Measurements from ENCODE around the gene PTPRM.

The PTPRM gene

DNA sequence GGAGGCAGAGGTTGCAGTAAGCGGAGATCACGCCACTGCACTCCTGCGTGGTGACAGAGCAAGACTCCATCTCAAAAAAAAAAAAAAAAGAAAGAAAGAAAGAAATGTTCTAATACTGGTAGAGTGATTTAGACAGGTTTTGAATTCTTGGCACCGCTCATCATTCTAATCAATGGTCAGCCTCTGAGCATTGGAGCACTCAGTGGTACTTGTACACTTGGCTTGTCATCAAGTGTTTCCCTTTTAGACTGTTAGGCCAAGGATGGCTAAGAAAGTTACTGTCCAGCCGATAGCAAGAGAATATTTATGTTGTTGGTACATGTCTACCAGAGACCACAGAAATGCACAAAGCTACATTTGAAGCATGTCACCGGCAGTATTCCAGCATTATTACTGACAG, 598.0 kb downstream of the PTPRM start:
- DNase-seq (ENCODE audit: low read depth, low spot score): peak; percentile 35

DNA sequence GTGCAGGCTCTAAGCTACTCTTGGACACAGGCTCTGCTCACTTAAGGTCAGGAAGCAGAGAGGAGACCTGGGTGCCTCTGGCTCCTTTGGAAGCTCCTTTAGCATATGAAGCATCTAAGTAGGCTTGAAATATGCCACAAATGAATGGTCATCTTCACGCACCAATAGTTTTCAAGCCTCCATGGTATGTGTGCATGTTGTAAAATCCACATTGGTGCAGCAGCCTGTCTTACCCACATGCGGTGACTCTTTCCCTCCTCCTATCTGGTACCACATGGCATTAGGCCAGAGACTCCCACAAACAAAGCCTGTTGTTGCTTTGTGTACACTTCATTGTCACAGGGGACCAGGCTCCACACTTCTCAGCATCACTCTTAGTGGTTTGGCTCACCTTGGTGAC, 599.9 kb downstream of the PTPRM start:
- peak; percentile 72 for DNase-seq (ENCODE audit: low read depth, low spot score)

DNA sequence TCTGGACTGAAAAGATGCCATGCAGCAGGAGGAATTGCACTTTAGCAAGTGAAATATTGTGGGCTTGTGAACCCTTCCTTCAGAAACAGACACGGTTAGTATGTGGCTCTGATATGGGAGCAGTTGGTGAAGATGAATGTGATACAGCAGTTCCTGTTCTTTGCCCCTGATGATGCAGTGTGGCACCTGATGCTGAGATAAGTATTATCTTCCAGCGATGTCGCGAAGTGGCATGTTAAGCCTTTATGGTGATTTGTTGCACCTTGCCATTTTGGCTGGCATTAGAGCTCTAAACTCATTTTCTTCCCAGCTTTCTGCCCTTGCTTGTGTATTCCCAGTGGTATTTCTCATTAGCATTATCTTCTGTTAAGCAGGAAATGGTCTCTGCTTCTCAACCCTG, 600.6 kb downstream of the PTPRM start:
- no peak for DNase-seq (ENCODE audit: low read depth, low spot score)

DNA sequence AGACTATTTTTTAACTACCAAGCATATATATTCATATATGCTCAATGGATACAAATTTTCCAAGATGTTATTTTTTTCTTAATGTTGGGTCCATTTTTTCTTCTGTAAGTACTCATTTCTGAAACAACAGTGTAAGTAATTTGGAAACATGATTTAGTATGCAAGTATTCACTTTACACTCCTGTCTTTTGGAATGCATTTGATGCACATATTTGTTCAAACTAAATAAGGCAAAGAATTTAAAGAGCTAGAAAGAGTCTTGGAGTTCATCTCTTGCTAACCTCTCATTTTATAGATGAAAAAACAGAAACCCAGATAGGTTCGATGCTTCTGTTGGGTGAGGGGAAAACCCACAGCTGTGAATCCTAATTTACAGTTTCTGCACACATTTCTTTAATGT, 602.6 kb downstream of the PTPRM start:
- no peak for DNase-seq (ENCODE audit: low read depth, low spot score)

DNA sequence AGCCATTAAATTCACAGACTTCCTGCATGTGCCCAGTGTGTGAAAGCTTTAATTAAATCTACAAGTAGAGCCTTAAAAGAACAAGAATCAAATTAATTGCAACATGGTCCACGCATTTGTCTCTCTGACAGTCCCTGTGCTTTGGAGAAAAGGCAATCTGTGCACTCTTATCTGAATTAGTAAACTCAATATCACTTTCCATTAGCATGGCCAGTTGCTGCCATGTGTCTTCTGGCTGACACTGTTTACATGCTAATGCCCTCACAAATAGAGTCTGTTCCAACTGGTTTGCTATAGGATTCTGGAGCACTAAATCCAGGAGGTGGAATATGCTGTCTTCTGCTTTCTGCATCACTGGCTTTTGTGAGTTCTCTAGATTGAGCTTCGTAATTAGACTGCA, 607.7 kb downstream of the PTPRM start:
- no peak for DNase-seq (ENCODE audit: low read depth, low spot score)

DNA sequence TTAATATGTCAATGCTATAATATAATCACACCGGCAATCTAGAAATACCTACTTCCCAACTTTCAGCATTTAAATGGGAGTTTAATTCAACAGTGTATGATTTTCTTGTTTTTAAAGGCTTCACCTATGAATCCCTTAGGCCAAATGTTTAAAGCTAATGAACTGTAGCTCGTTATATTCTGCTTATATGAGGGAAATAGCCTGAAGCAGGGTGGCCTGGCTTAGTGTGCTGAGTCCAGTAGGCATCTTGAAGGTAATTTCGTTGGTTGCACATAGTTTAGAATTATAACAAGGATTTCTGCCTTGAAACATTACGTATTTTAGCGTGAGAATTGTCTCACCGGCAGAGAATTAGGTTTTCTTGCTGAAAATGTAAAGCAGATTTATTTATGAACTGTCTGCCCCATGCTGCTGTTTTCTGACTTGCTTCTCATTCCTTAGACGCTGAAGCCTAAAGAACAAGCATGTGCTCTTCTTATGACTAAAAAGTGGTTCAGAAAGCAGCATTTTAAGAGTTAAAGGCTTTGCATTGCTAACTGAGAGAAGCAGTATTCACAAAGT, 608.5 kb downstream of the PTPRM start:
- DNase-seq (ENCODE audit: low read depth, low spot score): no peak

DNA sequence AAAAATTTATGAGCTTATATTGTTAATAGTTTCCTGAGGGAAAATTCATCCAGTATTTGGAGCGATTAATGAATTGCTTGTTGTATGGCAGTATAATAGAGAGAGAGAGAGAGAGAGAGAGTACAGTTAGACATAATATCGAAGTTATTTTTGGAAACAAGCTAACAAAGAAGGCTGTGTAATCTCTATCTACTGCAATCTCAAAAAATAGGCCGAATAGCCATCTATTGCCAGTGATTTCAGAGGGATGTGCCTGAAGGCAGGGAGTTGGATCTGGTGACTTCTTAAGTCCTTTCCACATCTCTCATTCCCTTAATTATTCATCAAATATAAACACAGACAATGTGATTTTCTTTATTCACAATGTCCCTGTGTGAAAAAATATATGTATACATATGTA, 609.0 kb downstream of the PTPRM start:
- no peak for DNase-seq (ENCODE audit: low read depth, low spot score)

DNA sequence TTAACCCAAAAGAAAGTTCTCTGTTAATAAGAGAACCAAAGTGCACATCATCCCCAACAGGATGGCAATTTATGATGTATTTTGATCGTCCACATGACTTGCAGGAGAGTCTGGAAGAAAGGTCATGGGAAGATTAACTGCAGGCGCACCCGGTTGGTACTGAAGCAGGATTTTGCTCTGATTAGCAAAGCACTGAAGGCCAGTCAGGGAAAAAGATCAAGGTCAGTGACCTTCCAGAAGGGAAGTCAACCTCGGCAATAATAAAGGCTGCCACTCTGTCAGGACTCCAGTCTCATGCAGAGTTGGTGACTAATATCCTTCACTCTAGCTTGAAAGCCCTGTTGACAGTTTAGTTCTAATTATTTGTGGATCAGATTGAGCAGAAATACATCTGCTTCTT, 609.4 kb downstream of the PTPRM start:
- DNase-seq (ENCODE audit: low read depth, low spot score): no peak

DNA sequence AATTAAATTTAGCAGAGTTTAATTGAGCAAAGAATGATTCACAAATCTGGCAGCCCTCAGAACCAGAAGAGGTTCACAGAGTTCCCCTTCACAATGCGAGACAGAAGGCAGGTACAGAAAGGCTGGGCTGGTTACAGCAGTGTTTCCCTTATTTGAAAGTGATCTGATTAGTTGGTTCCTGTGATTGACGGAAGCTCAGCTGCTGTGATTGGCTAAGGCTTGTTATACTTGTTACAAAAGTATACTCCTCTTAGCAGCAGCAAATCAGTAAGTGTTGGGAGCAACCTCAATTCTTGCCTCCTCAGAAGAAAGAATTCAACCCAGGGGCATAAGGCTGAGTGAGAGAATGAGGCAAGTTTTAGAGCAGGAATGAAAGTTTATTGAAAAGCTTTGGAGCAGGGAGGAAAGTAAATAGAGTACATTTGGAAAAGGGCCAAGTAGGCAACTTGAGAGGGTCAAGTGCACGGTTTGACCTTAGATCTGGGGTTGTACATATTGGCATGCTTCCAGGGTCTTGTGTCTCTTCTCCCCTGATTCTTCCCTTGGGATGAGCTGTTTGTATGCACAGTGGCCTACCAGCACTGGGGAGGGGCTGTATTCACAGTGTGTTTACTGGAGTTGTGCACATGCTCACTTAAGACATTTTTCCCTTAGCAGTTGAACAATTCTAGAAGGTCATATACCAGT, 610.4 kb downstream of the PTPRM start:
- peak; percentile 71 for DNase-seq (ENCODE audit: low read depth, low spot score)

DNA sequence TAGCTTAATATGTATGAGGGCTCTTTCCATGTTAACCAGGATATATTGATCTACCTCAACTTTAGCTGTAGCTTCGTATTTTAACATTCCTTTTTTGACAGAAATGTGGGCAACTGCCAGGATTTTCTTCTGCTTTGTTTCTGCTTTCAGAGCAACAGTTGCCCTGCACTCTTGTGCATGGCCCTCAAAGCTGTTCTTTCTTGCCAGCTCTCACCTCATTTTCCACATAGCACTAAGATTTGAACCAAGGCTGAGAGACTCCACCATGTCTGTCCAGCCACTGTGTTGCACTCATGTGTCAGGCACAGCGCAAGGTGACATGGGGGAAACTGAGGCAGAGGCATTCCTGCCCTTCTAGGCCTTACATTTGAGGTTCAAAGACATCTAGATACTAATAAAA, 619.3 kb downstream of the PTPRM start:
- no peak for DNase-seq (ENCODE audit: low read depth, low spot score)

DNA sequence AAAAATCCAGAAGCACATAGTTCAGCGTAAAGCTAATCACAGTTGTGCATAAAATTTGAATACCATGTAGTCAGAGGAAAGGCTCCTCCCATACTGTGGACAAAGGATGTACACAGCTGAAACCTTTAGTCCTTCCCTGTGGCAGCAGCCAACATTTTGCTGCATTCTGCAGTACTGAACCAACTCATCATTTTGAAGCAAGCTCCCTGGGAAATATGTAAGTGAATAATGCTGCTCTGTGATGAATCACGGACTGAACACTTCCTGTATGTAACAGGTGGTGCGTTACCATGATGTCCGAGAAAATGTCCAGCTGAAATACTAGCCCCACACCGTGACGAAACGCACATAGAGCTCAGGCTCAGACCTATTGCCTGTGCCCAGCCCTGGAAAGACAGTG, 621.1 kb downstream of the PTPRM start:
- no peak for DNase-seq (ENCODE audit: low read depth, low spot score)

DNA sequence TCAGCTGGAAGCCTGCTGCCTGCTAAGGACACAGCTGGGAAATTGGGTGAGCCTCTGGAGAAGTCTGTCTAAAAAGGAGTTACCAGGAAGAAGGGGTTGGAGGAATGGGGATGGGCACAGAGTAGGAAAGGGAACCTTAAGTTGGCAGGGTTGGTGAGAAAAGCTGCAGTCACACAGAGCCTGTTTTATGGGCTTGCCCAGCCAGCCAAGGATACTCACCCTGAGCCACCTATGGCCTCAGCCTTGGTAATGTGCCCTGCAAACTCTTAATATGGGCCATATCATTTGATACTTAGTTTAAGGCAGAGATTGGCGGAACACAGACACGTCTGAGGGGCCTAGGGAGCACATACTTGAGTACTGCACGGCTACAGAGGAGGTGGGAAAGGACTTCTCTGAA, 623.9 kb downstream of the PTPRM start:
- no peak for DNase-seq (ENCODE audit: low read depth, low spot score)

DNA sequence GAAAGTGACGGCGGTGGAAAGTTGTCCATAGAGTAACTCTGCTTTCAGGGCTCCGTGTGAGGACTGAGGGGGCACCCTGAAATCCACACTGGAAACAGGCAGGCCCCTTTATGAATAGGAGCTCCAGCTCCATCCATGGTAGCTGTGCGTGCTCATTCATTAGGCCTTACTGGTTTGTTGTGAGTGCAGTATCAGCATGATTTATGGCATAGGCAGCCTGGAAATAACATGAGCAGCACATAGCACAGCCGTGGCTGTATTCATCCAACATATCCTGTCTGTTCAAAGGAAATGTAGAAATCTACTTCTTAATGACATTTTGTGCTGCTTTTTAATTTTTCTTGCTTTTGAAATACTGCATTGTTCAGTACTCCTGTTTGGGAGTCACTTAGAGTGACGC, 627.3 kb downstream of the PTPRM start:
- DNase-seq (ENCODE audit: low read depth, low spot score): no peak

DNA sequence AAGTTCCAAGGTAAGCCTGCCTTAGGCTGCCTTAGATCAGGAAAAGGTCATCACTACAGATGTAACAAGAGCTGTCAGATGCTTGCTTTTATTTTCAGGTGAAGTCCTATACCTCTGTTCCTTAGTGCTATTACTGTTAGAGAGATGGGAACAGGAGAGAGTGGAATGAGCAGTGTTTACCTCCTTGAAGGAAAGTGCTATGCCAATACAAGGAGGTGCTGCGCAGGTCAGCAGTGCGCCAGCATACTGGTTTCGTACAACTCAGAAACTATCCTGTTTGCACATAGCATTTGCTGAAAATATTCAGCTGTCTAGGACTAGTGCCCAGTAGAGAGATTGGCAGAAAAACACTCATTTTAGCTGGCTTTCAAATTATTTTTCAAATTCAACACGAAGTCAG, 629.1 kb downstream of the PTPRM start:
- DNase-seq (ENCODE audit: low read depth, low spot score): no peak

DNA sequence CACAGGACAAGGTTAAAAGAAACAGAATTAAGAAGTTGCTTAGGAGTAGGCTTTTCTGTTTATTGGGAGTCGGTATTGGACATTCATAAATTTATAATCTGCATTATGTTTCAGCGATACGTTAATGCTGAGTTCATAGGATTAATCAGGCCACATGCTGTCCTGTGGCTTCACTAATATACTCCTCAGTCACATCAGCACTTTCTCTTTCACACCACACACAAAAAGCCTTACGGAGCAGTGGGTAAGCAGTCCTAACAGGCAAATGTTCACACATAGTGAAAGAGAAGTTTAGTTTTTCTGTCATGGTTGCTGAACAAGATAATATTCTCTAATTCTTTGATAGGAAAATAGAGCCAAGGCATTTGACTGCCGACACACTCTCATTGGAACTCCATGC, 630.4 kb downstream of the PTPRM start:
- no peak for DNase-seq (ENCODE audit: low read depth, low spot score)

DNA sequence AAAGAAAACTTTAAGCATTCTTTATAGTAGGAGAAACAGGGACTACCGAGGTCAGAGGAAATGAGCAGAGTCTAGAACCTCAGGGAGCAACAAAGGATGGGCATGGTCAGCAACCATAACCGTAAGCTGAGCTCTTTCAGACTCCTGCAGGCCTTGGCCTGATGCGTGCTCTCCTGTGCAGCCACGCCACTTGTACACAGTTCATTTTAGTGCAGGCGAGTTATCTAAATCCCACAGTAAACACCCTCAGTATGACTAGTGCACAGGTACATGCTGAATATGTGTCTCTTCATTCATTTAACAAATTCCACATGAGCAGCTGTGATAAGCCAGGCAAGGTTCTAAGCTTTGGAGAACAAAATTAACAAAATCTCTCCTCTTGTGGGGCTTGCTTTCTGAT, 640.9 kb downstream of the PTPRM start:
- no peak for DNase-seq (ENCODE audit: low read depth, low spot score)

DNA sequence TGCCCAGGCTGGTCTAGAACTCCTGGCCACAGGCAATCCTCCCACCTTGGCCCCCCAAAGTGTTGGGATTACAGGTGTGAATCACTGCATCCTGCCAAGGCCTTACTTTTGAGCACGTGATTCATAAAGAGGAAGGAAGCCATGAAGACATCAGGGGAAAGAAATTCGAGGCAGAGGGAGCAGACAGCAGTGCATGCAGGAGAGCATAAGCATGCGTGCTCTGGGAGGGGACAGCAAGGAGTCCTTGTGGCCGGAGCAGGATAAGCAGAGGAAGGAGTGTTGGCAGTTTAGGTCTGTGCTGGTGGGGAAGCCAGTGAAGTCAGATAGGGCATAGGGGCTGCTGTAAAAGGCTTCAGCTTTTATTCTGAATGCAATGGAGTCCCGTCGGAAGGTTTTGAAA, 641.6 kb downstream of the PTPRM start:
- no peak for DNase-seq (ENCODE audit: low read depth, low spot score)

DNA sequence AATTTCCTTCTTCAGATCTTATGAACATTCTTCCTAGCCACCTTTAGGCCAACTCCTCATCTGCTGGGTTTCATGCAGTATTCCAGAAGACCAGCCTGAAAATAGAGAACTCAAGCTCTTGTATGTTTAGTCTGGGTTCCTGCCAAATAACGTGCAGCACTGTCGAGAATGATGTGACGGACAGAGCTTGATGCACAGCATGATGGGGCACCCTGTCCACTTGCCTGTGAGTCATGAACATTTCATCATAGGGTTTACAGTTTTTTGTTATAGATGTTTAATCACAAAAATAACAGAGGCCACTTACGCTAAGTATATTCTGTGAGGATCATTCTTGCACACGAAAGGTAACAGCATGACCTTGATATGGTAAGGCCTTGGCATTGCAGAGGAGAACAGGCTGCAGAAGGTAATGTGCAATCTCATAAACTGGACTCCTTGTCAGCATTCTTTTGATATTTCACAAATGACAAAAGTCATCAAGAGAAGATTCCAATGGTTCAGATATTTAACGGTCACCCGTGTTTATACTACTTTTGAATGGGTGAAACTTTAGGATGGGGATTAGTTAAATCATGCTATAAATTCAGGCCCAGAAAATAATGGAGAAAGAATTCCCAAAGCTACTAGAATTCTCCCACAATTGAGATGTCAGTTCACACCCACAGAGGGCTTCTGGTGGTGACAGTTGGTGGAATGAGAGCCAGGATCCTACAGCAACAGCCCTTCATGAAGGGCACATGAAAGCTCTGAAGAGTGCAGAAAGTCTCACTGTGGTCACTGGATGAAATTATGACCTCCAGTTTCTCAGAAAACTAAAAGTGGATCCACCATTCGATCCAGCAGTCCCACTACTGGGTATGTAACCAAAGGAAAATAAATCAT, 646.0 kb downstream of the PTPRM start:
- DNase-seq (ENCODE audit: low read depth, low spot score): peak; percentile 40

DNA sequence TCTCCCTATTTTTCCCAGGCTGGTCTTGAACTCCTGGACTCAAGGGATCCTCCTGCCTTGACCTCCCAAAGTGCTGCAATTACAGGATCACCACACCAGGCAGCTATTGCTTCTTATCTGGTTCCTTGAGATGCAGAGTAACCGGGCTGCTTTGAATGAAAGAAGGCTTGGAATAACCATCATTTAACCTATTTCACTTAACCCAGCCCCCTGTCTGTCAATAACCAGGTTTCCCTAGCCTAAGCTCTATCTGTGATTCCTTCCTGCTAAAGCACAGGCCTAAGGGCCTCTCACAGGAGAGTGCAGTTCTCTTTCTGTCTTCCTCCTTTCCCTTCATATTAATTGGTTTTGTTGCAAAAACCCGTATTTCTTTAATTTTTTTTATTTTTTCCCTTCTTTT, 648.6 kb downstream of the PTPRM start:
- DNase-seq (ENCODE audit: low read depth, low spot score): no peak

DNA sequence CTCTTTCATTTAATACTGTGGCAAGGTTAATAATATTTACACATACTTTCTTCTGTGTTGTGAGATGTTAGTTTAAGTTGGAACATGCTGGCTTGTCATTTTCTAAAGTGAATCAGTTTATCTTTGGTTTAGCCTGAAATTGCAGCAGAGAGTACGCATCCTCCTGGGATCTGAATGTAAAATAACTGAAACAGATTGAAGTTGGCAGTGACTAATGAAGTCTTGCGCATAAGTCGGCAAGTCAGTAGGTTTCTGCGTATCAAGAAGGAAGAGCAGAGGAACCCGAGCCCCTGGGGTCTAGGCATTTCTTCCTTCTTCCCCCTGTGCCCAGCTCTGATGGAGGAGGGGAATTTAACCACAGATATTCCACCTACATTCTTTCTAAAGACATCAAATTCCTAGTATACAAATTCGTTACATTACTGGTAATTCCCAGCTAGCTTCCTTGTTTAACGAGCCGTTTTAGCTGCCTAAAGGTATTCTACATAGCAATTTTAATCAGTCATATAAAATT, 650.0 kb downstream of the PTPRM start:
- DNase-seq (ENCODE audit: low read depth, low spot score): peak; percentile 16

DNA sequence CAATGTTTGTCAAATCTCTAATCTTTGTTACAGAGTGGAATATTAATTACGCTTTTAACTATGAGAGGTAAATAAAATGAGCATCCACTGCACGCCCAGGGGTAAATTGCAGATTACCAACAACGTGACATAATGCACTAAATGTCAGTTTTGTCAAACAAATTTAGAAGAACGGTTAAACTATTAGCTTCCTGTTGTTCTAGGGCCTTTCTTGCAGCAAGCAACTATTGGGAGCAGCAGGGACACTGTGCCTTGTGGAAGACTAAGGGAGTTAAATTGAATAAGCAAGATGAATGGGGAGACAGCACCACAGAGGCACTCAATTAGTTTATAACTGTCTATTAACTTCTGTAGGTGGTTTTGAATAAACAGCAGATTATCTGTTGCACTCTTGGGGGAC, 651.1 kb downstream of the PTPRM start:
- no peak for DNase-seq (ENCODE audit: low read depth, low spot score)

DNA sequence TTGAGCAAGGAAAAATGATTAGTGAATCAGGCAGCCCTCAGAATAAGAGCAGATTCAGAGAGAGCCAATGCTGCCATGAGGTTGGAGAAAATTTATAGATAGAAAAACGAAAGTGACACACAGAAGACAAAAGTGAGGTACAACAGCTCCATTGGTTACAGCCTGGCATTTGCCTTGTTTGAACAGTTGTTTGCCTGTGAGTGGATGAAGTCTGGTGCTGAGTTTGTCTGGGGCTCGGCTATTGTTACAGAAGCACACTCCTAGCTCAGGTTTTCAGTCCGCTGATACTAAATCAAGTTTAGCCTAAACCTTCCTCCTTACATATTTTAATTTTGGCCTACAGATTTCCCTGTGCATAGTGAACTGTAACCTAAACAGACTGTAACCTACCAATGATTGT, 654.3 kb downstream of the PTPRM start:
- no peak for DNase-seq (ENCODE audit: low read depth, low spot score)

DNA sequence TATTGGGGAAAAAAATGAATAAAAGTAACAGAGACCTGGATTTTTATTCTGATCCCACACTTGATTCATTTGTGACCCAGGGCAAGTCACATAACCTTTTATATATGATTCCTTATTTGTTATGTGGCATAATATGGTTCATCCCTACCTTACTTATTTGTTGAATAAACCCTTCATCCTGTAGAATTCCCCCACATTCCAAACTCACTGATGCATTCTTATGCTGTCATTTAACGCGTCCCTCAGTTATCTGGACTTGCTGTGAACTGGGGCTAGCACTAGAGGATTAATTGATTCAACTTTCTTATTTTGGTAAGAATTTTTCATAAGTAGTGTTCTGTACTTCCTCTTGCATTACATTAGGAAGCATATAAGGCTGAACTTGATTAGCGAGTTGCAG, 657.5 kb downstream of the PTPRM start:
- no peak for DNase-seq (ENCODE audit: low read depth, low spot score)

Measured in astrocyte of the hippocampus (primary cell).